GM12878 (cell line): Measurements from ENCODE around the gene MYBL2. TPM values are rescaled to one million over a fixed set of nuclear protein-coding genes. Genes with fewer than 3 reads are reported as not detected.

Source experiments
- BCL11A ChIP-seq: IDR thresholded peaks from 2 replicates; pipeline ENCODE4 v1.6.1; 2011; ENCODE audit warnings: low read depth, low read length
- CHD2 ChIP-seq: IDR thresholded peaks from 2 replicates; pipeline ENCODE4 v1.6.1; 2011; ENCODE audit warnings: low read depth, low read length, improper control_type of control experiment, borderline replicate concordance
- CREB1 ChIP-seq: IDR thresholded peaks from 2 replicates; pipeline ENCODE4 v1.6.1; 2012; ENCODE audit warnings: low read depth, mild to moderate bottlenecking, inconsistent platforms
- LARP7 ChIP-seq: fragments of 450-650 bp; IDR thresholded peaks from 2 replicates; pipeline ENCODE4 v1.6.1; 2017; ENCODE audit warnings: mild to moderate bottlenecking
- MEF2A ChIP-seq: IDR thresholded peaks from 2 replicates; pipeline ENCODE4 v1.6.1; 2011; ENCODE audit warnings: low read depth, mild to moderate bottlenecking, low read length, moderate library complexity; ENCODE audit not compliant: insufficient read depth
- RAD51 ChIP-seq: fragments of 450-650 bp; IDR thresholded peaks from 2 replicates; pipeline ENCODE4 v1.6.1; 2016; ENCODE audit warnings: moderate library complexity, mild to moderate bottlenecking, inconsistent platforms
- RCOR1 ChIP-seq: conservative IDR thresholded peaks from 2 replicates; pipeline ENCODE4 v1.6.1; 2012; ENCODE audit warnings: low read depth, low read length, improper control_type of control experiment
- REST ChIP-seq: IDR thresholded peaks from 2 replicates; pipeline ENCODE4 v1.6.1; 2012; ENCODE audit warnings: mild to moderate bottlenecking, low read depth, low read length
- RUNX3 ChIP-seq: IDR thresholded peaks from 2 replicates; pipeline ENCODE4 v1.6.1; 2012; ENCODE audit warnings: low read length, inconsistent platforms
- polyA plus RNA-seq, 11 experiments: library from polyadenylated mRNA; depleted of rRNA in 4 of 11; unstranded in 6 of 11; stranded (reverse) in 5 of 11; fragments of >200 nt; fragmentation: Nextera tagmentation in 4 of 11; fragmentation: Illumina TruSeq in 1 of 11; extraction: Ambion mirVana in 4 of 11; extraction: Trizol in 1 of 11; gene quantifications; 1 replicate in 1 of 11; 2 replicates in 10 of 11; pipeline versions ENCODE4 v1.2.1 to v1.2.3, GENCODE V29; 2011 to 2016; ENCODE audit warnings: inconsistent platforms in 2 of 11, missing spikeins in 2 of 11, low read depth in 1 of 11
- total RNA-seq, 4 experiments: library from RNA; depleted of rRNA in 3 of 4; stranded (reverse); fragments of >200 nt in 3 of 4; fragmentation: Illumina TruSeq in 1 of 4; extraction: Trizol in 1 of 4; gene quantifications; 2 replicates each; pipeline versions ENCODE4 v1.2.1 to v1.2.3, GENCODE V29; 2013 to 2021
- TF ChIP-seq, protein P1 (sequence below): fragments of 150-350 bp; IDR thresholded peaks from 2 replicates; pipeline ENCODE4 v1.6.1; 2014; ENCODE audit warnings: mild to moderate bottlenecking, low read depth, low read length
- TF ChIP-seq, protein P2 (sequence below): IDR thresholded peaks from 2 replicates; pipeline ENCODE4 v1.6.1; 2011; ENCODE audit warnings: mild to moderate bottlenecking, low read depth, low read length, moderate library complexity; ENCODE audit not compliant: insufficient replicate concordance

Gene MYBL2
- total and polyA plus RNA-seq, 10 of the 15 experiments (the other 5 are each of a cell fraction or from before 2014, with no cell fraction given): 4.5 to 213 (median 74.2) TPM

DNA sequence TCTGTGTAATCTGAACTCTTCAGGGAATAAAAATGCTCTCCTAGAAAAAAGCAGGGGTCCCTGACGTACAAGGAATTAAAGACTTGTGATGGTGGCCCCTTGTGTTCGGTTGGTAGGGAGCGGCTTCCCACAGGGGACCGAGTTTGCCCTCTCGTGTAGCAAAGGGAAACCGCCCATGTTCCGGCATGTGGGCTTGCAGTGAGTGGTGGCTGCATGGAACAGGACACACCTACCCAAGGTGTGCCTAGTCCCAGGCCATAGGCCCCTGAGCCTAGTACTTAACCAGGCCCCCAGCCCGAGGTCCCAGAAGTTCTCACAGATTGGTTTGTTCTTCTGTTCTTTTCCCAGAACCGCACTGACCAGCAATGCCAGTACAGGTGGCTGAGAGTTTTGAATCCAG lies 15.5 kb downstream of the MYBL2 start (continued):
- TF ChIP-seq REST: no peak
- TF ChIP-seq BCL11A: no peak
- no peak for TF ChIP-seq MEF2A
- TF ChIP-seq, protein P1, sequence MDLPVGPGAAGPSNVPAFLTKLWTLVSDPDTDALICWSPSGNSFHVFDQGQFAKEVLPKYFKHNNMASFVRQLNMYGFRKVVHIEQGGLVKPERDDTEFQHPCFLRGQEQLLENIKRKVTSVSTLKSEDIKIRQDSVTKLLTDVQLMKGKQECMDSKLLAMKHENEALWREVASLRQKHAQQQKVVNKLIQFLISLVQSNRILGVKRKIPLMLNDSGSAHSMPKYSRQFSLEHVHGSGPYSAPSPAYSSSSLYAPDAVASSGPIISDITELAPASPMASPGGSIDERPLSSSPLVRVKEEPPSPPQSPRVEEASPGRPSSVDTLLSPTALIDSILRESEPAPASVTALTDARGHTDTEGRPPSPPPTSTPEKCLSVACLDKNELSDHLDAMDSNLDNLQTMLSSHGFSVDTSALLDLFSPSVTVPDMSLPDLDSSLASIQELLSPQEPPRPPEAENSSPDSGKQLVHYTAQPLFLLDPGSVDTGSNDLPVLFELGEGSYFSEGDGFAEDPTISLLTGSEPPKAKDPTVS: no peak
- TF ChIP-seq RUNX3: no peak
- no peak for TF ChIP-seq RAD51
- TF ChIP-seq, protein P2, sequence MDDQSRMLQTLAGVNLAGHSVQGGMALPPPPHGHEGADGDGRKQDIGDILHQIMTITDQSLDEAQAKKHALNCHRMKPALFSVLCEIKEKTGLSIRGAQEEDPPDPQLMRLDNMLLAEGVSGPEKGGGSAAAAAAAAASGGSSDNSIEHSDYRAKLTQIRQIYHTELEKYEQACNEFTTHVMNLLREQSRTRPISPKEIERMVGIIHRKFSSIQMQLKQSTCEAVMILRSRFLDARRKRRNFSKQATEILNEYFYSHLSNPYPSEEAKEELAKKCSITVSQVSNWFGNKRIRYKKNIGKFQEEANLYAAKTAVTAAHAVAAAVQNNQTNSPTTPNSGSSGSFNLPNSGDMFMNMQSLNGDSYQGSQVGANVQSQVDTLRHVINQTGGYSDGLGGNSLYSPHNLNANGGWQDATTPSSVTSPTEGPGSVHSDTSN: no peak
- TF ChIP-seq CHD2: no peak
- TF ChIP-seq RCOR1: 0 out of 2 replicates have a peak, but pooled peaks have one; percentile 27
- TF ChIP-seq LARP7: no peak
- no peak for TF ChIP-seq CREB1
